Measurements from ENCODE around the gene ACOT8.

GRCh38 chr20:45835825-45836224 is 21.4 kb downstream of the ACOT8 start:
- TF ChIP-seq EZH2 (IDR thresholded peaks at IDR 0.05; ENCODE audit: insufficient read depth, poor library complexity, severe bottlenecking) (no peak), EZH2phosphoT487 (IDR thresholded peaks at IDR 0.05; ENCODE audit: insufficient read depth, low read depth) (no peak)

All from GM23248 (cell line).